Uterus (tissue), 2 donors: ENCODE measurements around the gene TMEM39A.

ENCODE experiments used
- POLR2A ChIP-seq, 2 donors: fragments of 450-650 bp; IDR thresholded peaks; one replicate each; pipeline ENCODE4 v1.6.1; 2016; ENCODE audit warnings: antibody characterized with exemption in 2 of 2, mild to moderate bottlenecking in 1 of 2, moderate library complexity in 1 of 2
- TF ChIP-seq, protein P1 (sequence below), 4 experiments: fragments of 200-600 bp in 2 of 4; fragments of 450-650 bp in 2 of 4; sonication (generic) in 2 of 4; IDR thresholded peaks; one replicate each; pipeline ENCODE4 v1.5.1; 2016 to 2019; ENCODE audit warnings: antibody characterized with exemption in 4 of 4, mild to moderate bottlenecking in 2 of 4, moderate library complexity in 1 of 4

DNA sequence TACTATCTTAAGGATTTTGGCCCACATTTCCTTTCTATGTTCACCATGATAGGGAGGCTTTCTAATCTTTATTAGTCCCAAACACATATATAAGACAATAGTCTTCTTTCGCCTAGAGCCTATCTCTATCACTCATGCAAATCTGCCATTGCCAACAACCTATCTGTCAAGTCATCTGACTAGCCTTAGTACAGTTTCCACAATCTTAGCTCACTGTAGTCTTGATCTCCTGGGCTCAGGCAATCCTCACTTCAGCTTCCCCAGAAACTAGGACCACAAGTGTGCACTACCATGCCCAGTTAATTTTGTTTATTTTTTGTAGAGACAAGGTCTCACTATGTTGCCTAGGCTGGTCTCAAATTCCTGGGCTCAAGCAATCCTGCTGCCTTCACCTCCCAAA is 6.9 kb downstream of the TMEM39A start:
- TF ChIP-seq, protein P1, sequence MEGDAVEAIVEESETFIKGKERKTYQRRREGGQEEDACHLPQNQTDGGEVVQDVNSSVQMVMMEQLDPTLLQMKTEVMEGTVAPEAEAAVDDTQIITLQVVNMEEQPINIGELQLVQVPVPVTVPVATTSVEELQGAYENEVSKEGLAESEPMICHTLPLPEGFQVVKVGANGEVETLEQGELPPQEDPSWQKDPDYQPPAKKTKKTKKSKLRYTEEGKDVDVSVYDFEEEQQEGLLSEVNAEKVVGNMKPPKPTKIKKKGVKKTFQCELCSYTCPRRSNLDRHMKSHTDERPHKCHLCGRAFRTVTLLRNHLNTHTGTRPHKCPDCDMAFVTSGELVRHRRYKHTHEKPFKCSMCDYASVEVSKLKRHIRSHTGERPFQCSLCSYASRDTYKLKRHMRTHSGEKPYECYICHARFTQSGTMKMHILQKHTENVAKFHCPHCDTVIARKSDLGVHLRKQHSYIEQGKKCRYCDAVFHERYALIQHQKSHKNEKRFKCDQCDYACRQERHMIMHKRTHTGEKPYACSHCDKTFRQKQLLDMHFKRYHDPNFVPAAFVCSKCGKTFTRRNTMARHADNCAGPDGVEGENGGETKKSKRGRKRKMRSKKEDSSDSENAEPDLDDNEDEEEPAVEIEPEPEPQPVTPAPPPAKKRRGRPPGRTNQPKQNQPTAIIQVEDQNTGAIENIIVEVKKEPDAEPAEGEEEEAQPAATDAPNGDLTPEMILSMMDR (IDR thresholded peaks at IDR 0.05): no peak
- TF ChIP-seq POLR2A (IDR thresholded peaks at IDR 0.05): no peak
